Subcutaneous adipose tissue (tissue), 4 donors: Measurements from ENCODE around the gene GID4. TPM values are rescaled to one million over a fixed set of nuclear protein-coding genes. Genes with fewer than 3 reads are reported as not detected.

Experiments used
- total RNA-seq, 4 donors: library from RNA; depleted of rRNA; stranded (reverse); fragments of >200 nt; gene quantifications; one replicate each; pipeline ENCODE4 v1.1.0, GENCODE V29; 2016
- TF ChIP-seq, protein P1 (sequence below): fragments of 450-650 bp; IDR thresholded peaks from one replicate; pipeline ENCODE4 v1.5.1; 2016; ENCODE audit warnings: low read depth, mild to moderate bottlenecking, control low read depth, antibody characterized with exemption, moderate library complexity

GID4 gene
- total RNA-seq, 4 donors from 2014 or later: 17.0 to 29.8 (median 19.2) TPM

DNA sequence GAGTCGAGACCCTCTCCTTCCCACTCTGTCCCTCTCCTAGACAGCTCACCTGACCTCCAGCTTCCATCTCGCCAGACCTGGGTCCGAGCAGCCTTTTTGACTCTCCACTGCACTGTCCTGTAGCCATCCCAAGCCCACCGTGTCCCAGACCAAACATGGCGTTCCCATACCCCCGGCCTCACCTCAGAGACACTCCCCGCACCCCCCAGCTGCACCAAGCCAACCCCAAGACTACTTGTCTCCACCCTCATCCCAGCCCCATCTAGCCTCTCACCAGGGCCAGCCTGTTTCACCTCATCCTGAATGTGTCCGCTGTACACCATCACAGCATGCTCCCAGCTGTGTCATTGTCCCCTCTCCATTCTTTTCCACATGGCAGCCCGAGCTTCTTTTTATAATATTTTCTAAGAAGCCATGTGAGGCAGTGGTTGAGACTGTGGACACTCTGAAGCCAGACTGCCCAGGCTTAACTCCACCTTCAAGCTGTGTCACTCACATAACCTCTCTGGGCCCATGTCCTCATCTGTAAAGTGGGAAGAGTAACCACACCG lies 70.8 kb downstream of the GID4 start:
- TF ChIP-seq, protein P1, sequence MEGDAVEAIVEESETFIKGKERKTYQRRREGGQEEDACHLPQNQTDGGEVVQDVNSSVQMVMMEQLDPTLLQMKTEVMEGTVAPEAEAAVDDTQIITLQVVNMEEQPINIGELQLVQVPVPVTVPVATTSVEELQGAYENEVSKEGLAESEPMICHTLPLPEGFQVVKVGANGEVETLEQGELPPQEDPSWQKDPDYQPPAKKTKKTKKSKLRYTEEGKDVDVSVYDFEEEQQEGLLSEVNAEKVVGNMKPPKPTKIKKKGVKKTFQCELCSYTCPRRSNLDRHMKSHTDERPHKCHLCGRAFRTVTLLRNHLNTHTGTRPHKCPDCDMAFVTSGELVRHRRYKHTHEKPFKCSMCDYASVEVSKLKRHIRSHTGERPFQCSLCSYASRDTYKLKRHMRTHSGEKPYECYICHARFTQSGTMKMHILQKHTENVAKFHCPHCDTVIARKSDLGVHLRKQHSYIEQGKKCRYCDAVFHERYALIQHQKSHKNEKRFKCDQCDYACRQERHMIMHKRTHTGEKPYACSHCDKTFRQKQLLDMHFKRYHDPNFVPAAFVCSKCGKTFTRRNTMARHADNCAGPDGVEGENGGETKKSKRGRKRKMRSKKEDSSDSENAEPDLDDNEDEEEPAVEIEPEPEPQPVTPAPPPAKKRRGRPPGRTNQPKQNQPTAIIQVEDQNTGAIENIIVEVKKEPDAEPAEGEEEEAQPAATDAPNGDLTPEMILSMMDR: no peak

- TF ChIP-seq, protein P1: no peak
These were observed 71.5 kb downstream of the GID4 start for GRCh38 chr17:18110636-18111145.

DNA sequence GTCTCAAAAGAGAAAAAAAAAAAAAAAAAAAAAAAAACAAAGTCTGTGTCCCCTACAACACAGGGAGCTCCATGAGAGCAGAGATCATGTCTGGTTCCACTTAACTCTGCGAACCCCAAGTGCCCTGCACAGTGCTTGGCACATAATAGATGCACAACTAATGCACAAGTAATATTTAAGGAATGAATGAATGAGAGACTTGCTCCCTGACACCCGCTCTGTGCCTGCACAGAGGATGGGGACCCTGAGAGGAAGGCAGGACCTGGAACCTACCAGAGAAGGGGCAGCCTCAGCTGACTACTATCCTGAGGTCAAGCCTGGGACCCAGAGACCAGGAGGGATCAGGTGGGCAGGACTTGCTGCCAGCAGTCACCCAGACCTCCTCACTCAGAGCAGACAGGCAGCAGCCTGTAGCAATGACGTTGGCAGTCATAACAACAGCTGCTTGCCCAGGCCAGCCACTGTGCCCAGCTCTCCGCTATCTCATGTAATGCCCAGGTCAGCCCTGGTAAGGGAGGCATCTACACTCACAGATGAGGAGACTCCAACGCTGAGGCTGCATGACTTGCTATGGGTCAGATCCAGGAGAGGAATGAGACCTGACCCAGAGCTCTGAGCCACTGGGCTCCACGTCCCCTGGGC lies 72.2 kb downstream of the GID4 start:
- TF ChIP-seq, protein P1: no peak

DNA sequence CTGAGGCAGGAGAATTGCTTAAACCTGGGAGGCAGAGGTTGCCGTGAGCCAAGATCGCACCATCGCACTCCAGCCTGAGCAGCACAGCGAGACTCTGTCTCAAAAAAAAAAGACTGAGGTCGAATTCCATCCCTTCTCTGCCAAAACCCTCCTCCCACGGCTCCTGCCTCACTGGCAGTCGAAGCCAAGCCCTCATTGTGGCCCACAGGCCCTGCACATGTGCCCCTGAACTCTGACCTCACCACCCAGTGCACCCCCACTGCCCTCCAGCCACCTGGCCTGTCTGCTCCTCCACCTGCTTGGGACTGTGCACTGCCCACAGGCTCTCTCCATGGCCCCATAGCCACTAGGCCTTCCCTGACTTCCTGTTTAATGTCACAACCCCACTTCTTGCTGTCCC lies 76.3 kb downstream of the GID4 start:
- TF ChIP-seq, protein P1: no peak

- TF ChIP-seq, protein P1: no peak
These were observed 76.9 kb downstream of the GID4 start for GRCh38 chr17:18116078-18116477.

DNA sequence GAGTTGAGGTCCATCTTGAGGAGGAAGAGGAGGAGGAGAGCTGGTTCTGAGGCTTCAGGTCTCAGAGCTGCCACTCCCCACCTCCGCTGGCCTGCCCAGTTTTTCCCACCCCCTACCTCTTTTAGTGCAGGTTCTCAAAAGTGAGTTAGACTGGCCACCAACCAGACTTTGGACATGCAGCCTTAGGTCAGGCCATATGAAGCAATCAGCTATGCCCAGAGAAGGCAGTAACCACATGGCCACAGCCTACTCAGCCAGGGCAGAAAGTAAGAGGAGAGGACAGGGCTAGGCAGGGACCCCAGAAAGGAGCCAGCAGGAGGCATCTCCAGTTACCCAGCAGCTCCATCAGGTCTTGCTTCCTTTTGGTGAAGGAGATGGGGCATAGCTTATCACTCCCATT lies 78.3 kb downstream of the GID4 start:
- TF ChIP-seq, protein P1: no peak

Other genes with a start within 250 kb of the GID4 start
- 100 to 1,000 TPM in 1 of 4 donors, 10 to 100 TPM in 3; 17.0 to 255 (median 18.9) TPM for gene SREBF1, start 202.4 kb upstream of the GID4 start, total RNA-seq
- 10 to 100 TPM; 17.5 to 44.6 (median 27.1) TPM for gene TOM1L2, start 67.0 kb upstream of the GID4 start, total RNA-seq
- 1 to 10 TPM in 1 of 4 donors, under 1 TPM in 3; 0.38 to 1.3 (median 0.91) TPM for gene DRC3, start 66.5 kb upstream of the GID4 start, total RNA-seq
- 10 to 100 TPM; 10.1 to 18.3 (median 11.5) TPM for gene ATPAF2, start 240 bp upstream of the GID4 start, total RNA-seq
- 10 to 100 TPM; 27.4 to 46.3 (median 35.7) TPM for gene DRG2, start 48.5 kb downstream of the GID4 start, total RNA-seq
- 1 to 10 TPM in 2 of 4 donors, under 1 TPM in 2; 0.44 to 3.2 (median 1.2) TPM for gene MYO15A, start 69.3 kb downstream of the GID4 start, total RNA-seq
- 10 to 100 TPM; 57.5 to 69.6 (median 67.5) TPM for gene ALKBH5, start 144.4 kb downstream of the GID4 start, total RNA-seq
- 10 to 100 TPM in 3 of 4 donors, 1 to 10 TPM in 1; 4.2 to 17.7 (median 13.6) TPM for gene LLGL1, start 186.2 kb downstream of the GID4 start, total RNA-seq
- gene FLII, start 219.3 kb downstream of the GID4 start, total RNA-seq: 100 to 1,000 TPM; 244 to 388 (median 274) TPM
- 10 to 100 TPM in 1 of 4 donors, 1 to 10 TPM in 3; 5.2 to 11.4 (median 7.9) TPM for gene MIEF2, start 221.3 kb downstream of the GID4 start, total RNA-seq